H1 (cell line): ENCODE measurements around the gene DNAJC27. TPM values are rescaled to one million over a fixed set of nuclear protein-coding genes. Genes with fewer than 3 reads are reported as not detected.

Experiments used
- CTCF ChIA-PET: fragments of 300-600 bp; sonication (Branson Sonifier 250); formaldehyde crosslinking; loops from one replicate; lab custom pipeline; 2021; ENCODE audit not compliant: partially characterized antibody; lab: Charles Lee
- POLR2A ChIA-PET: fragments of 300-600 bp; sonication (Branson Sonifier 250); formaldehyde crosslinking; loops from one replicate; lab custom pipeline; 2021; ENCODE audit warnings: inconsistent platforms; ENCODE audit not compliant: partially characterized antibody; lab: Charles Lee
- DNase-seq, 2 experiments: peaks; one replicate each; pipeline versions ENCODE4 v3.0.0 to v3.0.0-alpha.2; 2010 to 2022; ENCODE audit warnings: low spot score in 2 of 2, low read depth in 1 of 2, mixed read lengths in 1 of 2
- FAIRE-seq: peaks from 2 replicates; lab custom pipeline; 2011; peaks lifted over from hg19 to GRCh38; lab: Jason Lieb, UNC
- H2AFZ ChIP-seq: 2 replicates; pipeline ENCODE4 v1.8.1; 2012; ENCODE audit warnings: low read length, inconsistent platforms
- H2AK5ac ChIP-seq: 2 replicates; pipeline ENCODE4 v1.6.1; 2013; ENCODE audit warnings: low read depth, low read length
- H2BK120ac ChIP-seq: replicated peaks from 2 replicates; pipeline ENCODE3; 2013; ENCODE audit warnings: low read depth, low read length, inconsistent platforms
- H2BK12ac ChIP-seq: 2 replicates; pipeline ENCODE4 v1.6.1; 2013; ENCODE audit warnings: low read depth, low read length
- H2BK15ac ChIP-seq: 2 replicates; pipeline ENCODE4 v1.6.1; 2013; ENCODE audit warnings: low read length
- H2BK20ac ChIP-seq: 2 replicates; pipeline ENCODE4 v1.6.1; 2013; ENCODE audit warnings: low read length
- H2BK5ac ChIP-seq: 2 replicates; pipeline ENCODE4 v1.6.1; 2013; ENCODE audit warnings: low read depth, low read length
- H3K14ac ChIP-seq: 2 replicates; pipeline ENCODE4 v1.6.1; 2013; ENCODE audit warnings: inconsistent platforms; ENCODE audit not compliant: insufficient read length
- H3K18ac ChIP-seq: 2 replicates; pipeline ENCODE4 v1.6.1; 2013; ENCODE audit warnings: low read length; ENCODE audit errors: extremely low read depth
- H3K23ac ChIP-seq: 2 replicates; pipeline ENCODE4 v1.6.1; 2013; ENCODE audit warnings: inconsistent platforms; ENCODE audit not compliant: insufficient read length
- H3K23me2 ChIP-seq: 2 replicates; pipeline ENCODE4 v1.6.1; 2013; ENCODE audit warnings: low read depth, low read length
- H3K27ac ChIP-seq: 2 replicates; pipeline ENCODE4 v1.6.1; 2011; ENCODE audit warnings: low read depth, low read length, inconsistent platforms
- H3K27me3 ChIP-seq, 4 experiments: replicated peaks in 1 of 4; 1 replicate in 1 of 4; 2 replicates in 3 of 4; pipeline versions ENCODE4 v1.6.1 to v1.8.1; 2011 to 2013; ENCODE audit warnings: low read length in 3 of 4, mild to moderate bottlenecking in 3 of 4, inconsistent platforms in 2 of 4, mixed read lengths in 2 of 4, moderate library complexity in 1 of 4; ENCODE audit not compliant: control insufficient read depth in 3 of 4, insufficient read depth in 3 of 4; ENCODE audit errors: extremely low read depth in 1 of 4
- H3K36me3 ChIP-seq, 4 experiments: 2 replicates each; pipeline versions ENCODE4 v1.6.1 to v1.8.1; 2011 to 2013; ENCODE audit warnings: mild to moderate bottlenecking in 4 of 4, low read length in 3 of 4, moderate library complexity in 2 of 4, control low read depth in 1 of 4, inconsistent platforms in 1 of 4; ENCODE audit not compliant: insufficient read depth in 4 of 4, control insufficient read depth in 2 of 4
- H3K4ac ChIP-seq: replicated peaks from 2 replicates; pipeline ENCODE3; 2013; ENCODE audit warnings: low read length, low read depth, mixed read lengths, inconsistent platforms; ENCODE audit not compliant: insufficient read length
- H3K4me1 ChIP-seq, 4 experiments: replicated peaks in 1 of 4; 1 replicate in 1 of 4; 2 replicates in 3 of 4; pipeline versions ENCODE4 v1.6.1 to v1.8.1; 2011 to 2013; ENCODE audit warnings: low read length in 3 of 4, inconsistent platforms in 2 of 4, mixed read lengths in 1 of 4; ENCODE audit not compliant: insufficient read depth in 4 of 4, control insufficient read depth in 3 of 4
- H3K4me2 ChIP-seq, 2 experiments: 2 replicates each; pipeline versions ENCODE4 v1.6.1 to v1.8.1; 2011 to 2013; ENCODE audit warnings: low read depth in 2 of 2, low read length in 2 of 2, control low read depth in 1 of 2, inconsistent platforms in 1 of 2, mild to moderate bottlenecking in 1 of 2; ENCODE audit not compliant: insufficient read depth in 1 of 2
- H3K4me3 ChIP-seq, 4 experiments: fragments of 200-600, 300-600 bp in 1 of 4; sonication (generic), shearing (Covaris generic), sonication (Bioruptor Twin) in 1 of 4; 2 replicates each; pipeline versions ENCODE4 v1.5.1 to v1.8.1; 2011 to 2016; ENCODE audit warnings: low read length in 4 of 4, low read depth in 3 of 4, control low read depth in 2 of 4, inconsistent platforms in 2 of 4, mild to moderate bottlenecking in 2 of 4, mixed read lengths in 1 of 4, moderate library complexity in 1 of 4; ENCODE audit not compliant: insufficient read depth in 2 of 4; ENCODE audit errors: extremely low read depth in 1 of 4
- H3K56ac ChIP-seq: replicated peaks from 2 replicates; pipeline ENCODE3; 2013; ENCODE audit warnings: low read depth, mild to moderate bottlenecking, mixed read lengths, low read length, inconsistent platforms; ENCODE audit not compliant: insufficient read length
- H3K79me1 ChIP-seq: 2 replicates; pipeline ENCODE4 v1.6.1; 2013; ENCODE audit warnings: low read depth, low read length, control low read depth
- H3K79me2 ChIP-seq, 2 experiments: 2 replicates each; pipeline versions ENCODE4 v1.6.1 to v1.8.1; 2012 to 2013; ENCODE audit warnings: low read length in 2 of 2, mild to moderate bottlenecking in 2 of 2, inconsistent platforms in 1 of 2; ENCODE audit not compliant: insufficient read depth in 2 of 2, control insufficient read depth in 1 of 2
- H3K9ac ChIP-seq, 4 experiments: replicated peaks in 1 of 4; 1 replicate in 1 of 4; 2 replicates in 3 of 4; pipeline versions ENCODE4 v1.6.1 to v1.8.1; 2011 to 2013; ENCODE audit warnings: low read depth in 3 of 4, low read length in 3 of 4, control low read depth in 2 of 4, mild to moderate bottlenecking in 2 of 4, moderate library complexity in 2 of 4, inconsistent platforms in 1 of 4; ENCODE audit errors: extremely low read depth in 1 of 4
- H3K9me3 ChIP-seq, 2 experiments: 2 replicates each; pipeline versions ENCODE4 v1.6.1 to v1.8.1; 2012 to 2013; ENCODE audit warnings: mild to moderate bottlenecking in 2 of 2, moderate library complexity in 2 of 2, control low read depth in 1 of 2, inconsistent platforms in 1 of 2, low read depth in 1 of 2, low read length in 1 of 2, mixed read lengths in 1 of 2; ENCODE audit not compliant: insufficient read depth in 2 of 2
- H4K20me1 ChIP-seq, 2 experiments: replicated peaks in 1 of 2; 2 replicates each; pipeline versions ENCODE3 to v1.8.1; 2011 to 2013; ENCODE audit warnings: inconsistent platforms in 2 of 2, low read length in 2 of 2, mild to moderate bottlenecking in 1 of 2; ENCODE audit not compliant: insufficient read depth in 2 of 2, control insufficient read depth in 1 of 2
- H4K5ac ChIP-seq: 2 replicates; pipeline ENCODE4 v1.6.1; 2013; ENCODE audit warnings: low read length, low read depth, mixed read lengths, inconsistent platforms; ENCODE audit not compliant: insufficient read length
- H4K8ac ChIP-seq: 2 replicates; pipeline ENCODE4 v1.8.0; 2013; ENCODE audit warnings: mild to moderate bottlenecking, moderate library complexity, low read length, inconsistent platforms; ENCODE audit not compliant: insufficient read depth; ENCODE audit errors: extremely low read depth
- H4K91ac ChIP-seq: replicated peaks from 2 replicates; pipeline ENCODE3; 2013; ENCODE audit warnings: low read length, mixed read lengths, inconsistent platforms; ENCODE audit not compliant: insufficient read length
- BCL11A ChIP-seq, 2 experiments: IDR thresholded peaks; one replicate each; pipeline ENCODE4 v1.6.1; 2011; ENCODE audit warnings: low read depth in 2 of 2, low read length in 2 of 2, mild to moderate bottlenecking in 2 of 2
- CEBPB ChIP-seq: IDR thresholded peaks from 2 replicates; pipeline ENCODE4 v1.6.1; 2012; ENCODE audit warnings: low read depth, low read length
- CREB1 ChIP-seq: IDR thresholded peaks from 2 replicates; pipeline ENCODE4 v1.6.1; 2012; ENCODE audit warnings: inconsistent platforms
- EZH2 ChIP-seq: fragments of 200-600 bp; sonication (generic); IDR thresholded peaks from 2 replicates; pipeline ENCODE4 v1.7.1; 2012; ENCODE audit warnings: low read depth, mild to moderate bottlenecking, moderate library complexity, low read length, inconsistent platforms; ENCODE audit not compliant: severe bottlenecking
- GABPA ChIP-seq: IDR thresholded peaks from 2 replicates; pipeline ENCODE4 v1.6.1; 2011; ENCODE audit warnings: mild to moderate bottlenecking, low read length, moderate library complexity, borderline replicate concordance; ENCODE audit not compliant: insufficient read depth
- GTF2F1 ChIP-seq: IDR thresholded peaks from 2 replicates; pipeline ENCODE4 v1.6.1; 2012; ENCODE audit warnings: low read depth, low read length, improper control_type of control experiment, borderline replicate concordance
- HDAC6 ChIP-seq: IDR thresholded peaks from one replicate; pipeline ENCODE4 v1.7.1; 2012; ENCODE audit warnings: low read depth, mild to moderate bottlenecking, inconsistent platforms, low read length, moderate library complexity
- SUZ12 ChIP-seq: fragments of 200-600 bp; sonication (generic); IDR thresholded peaks from 2 replicates; pipeline ENCODE4 v1.6.1; 2012; ENCODE audit warnings: mild to moderate bottlenecking, inconsistent platforms, low read length, moderate library complexity, mixed read lengths
- TEAD4 ChIP-seq: IDR thresholded peaks from 2 replicates; pipeline ENCODE4 v1.6.1; 2012; ENCODE audit warnings: low read depth, low read length, inconsistent platforms, mixed read lengths
- WGBS, 2 experiments: shearing (Covaris generic) in 1 of 2; methylation state at CpG; one replicate each; pipeline versions ENCODE4 v1.1.6 to v1.1.7; 2013 to 2015; ENCODE audit warnings: low lambda C conversion rate in 2 of 2, mixed read lengths in 2 of 2, inconsistent platforms in 1 of 2, low coverage in 1 of 2, missing lambda C conversion rate in 1 of 2; ENCODE audit not compliant: insufficient replicate concordance in 2 of 2, insufficient coverage in 1 of 2, insufficient read length in 1 of 2; ENCODE audit errors: extremely low coverage in 1 of 2, missing lambda C conversion rate in 1 of 2; 5-methylcytosine and 5-hydroxymethylcytosine counted together
- long read RNA-seq, 2 experiments: library from RNA in 1 of 2; library from capped mRNA in 1 of 2; stranded (forward); transcript quantifications; one replicate each; pipeline ENCODE4 v2.0.0, GENCODE V29; 2021; ENCODE audit warnings: inconsistent platforms in 1 of 2
- polyA minus RNA-seq, 3 experiments: library from RNA; depleted of rRNA, polyadenylated mRNA; stranded (reverse); fragments of >200 nt; gene quantifications; 1 replicate in 2 of 3; 2 replicates in 1 of 3; pipeline ENCODE4 v1.2.3, GENCODE V29; 2011
- polyA plus RNA-seq, 7 experiments: library from polyadenylated mRNA; depleted of rRNA in 3 of 7; stranded (reverse) in 5 of 7; unstranded in 2 of 7; fragments of >200 nt in 5 of 7; fragments of 200-250 nt in 2 of 7; gene quantifications; 1 replicate in 5 of 7; 2 replicates in 1 of 7; 4 replicates in 1 of 7; pipeline versions ENCODE4 v1.2.1 to v1.2.3, GENCODE V29; 2011 to 2013; ENCODE audit warnings: missing spikeins in 2 of 7, mixed read lengths in 2 of 7
- total RNA-seq: library from RNA; stranded (reverse); fragmentation: NEBNext Ultra II Directional; extraction: Animal tissue kit (Norgen Biotek cat#: 25700); gene quantifications from 2 replicates; pipeline ENCODE4 v1.2.1, GENCODE V29; 2021

The DNAJC27 gene
- 3.7 and 4.5 TPM in 2 replicates for total RNA-seq
- polyA plus RNA-seq (2011; rRNA removed): 1.4 and 1.5 TPM in 2 replicates
- 2.6 TPM for polyA plus RNA-seq (2011; cell fraction: cytosol; rRNA removed)
- 2.0 TPM for polyA plus RNA-seq (2011; cell fraction: nucleus; rRNA removed)
- polyA plus RNA-seq (2012, experiment 1 of 2): 1.7 to 2.8 TPM (median 2.0 TPM) in 4 replicates
- 0.68 TPM for polyA plus RNA-seq (2012, experiment 2 of 2)
- polyA plus RNA-seq (2013, experiment 1 of 2): 2.7 TPM
- polyA plus RNA-seq (2013, experiment 2 of 2): 2.5 TPM
- polyA minus RNA-seq (2011; rRNA and poly(A)+ RNA removed): 3.1 and 4.4 TPM in 2 replicates
- polyA minus RNA-seq (2011; cell fraction: cytosol; rRNA and poly(A)+ RNA removed): 0.73 TPM
- 3.3 TPM for polyA minus RNA-seq (2011; cell fraction: nucleus; rRNA and poly(A)+ RNA removed)
- long read RNA-seq, experiment 1, partial matches to known transcripts: 0 of 3 reads
- long read RNA-seq, experiment 1, other reads (novel, unspliced or antisense): 3 of 3 reads
- long read RNA-seq, experiment 2, full-length matches to known transcripts: 1 of 1 reads
- long read RNA-seq, experiment 2, partial matches to known transcripts: 0 of 1 reads
- long read RNA-seq, experiment 2, other reads (novel, unspliced or antisense): 0 of 1 reads

- peak within 1 kb of the TSS; percentile 98 for H3K56ac ChIP-seq
- H3K9ac ChIP-seq: peak within 1 kb of the TSS; percentile 80 to 96 (median 93)
- H3K14ac ChIP-seq: peak within 1 kb of the TSS; percentile 94
- H3K4me1 ChIP-seq: no peaks in the 10 kb centered on the region
- DNase-seq (peak; percentile 93 to 99), FAIRE-seq (no peak)
- peak within 1 kb of the TSS; percentile 98 for H2BK120ac ChIP-seq
- H2BK20ac ChIP-seq: no peak within 1 kb of the TSS
- WGBS, 2 experiments: 2% methylated on average over 66 of the region's 72 CpGs; no CpG with 5 or more reads in 1 of the 2 experiments
- peak within 1 kb of the TSS; percentile 91 for H2AFZ ChIP-seq
- H2BK5ac ChIP-seq: peak within 1 kb of the TSS; percentile 99
- no peak within 1 kb of the TSS for H2AK5ac ChIP-seq
- no peaks in the 10 kb centered on the region for H4K20me1 ChIP-seq
- H3K79me2 ChIP-seq: peaks cover 0 to 6% of the 10 kb centered on the region in 2 experiments; a peak in 1 of 4 replicates
- H3K23me2 ChIP-seq: peaks cover 10% of the 10 kb centered on the region
- H3K27me3 ChIP-seq: no peaks in the 10 kb centered on the region
- H3K9me3 ChIP-seq: no peaks in the 10 kb centered on the region
- peaks cover 0 to 6% (median under 1%) of the 10 kb centered on the region in 4 experiments; a peak in 3 of 8 replicates for H3K36me3 ChIP-seq
- peak within 1 kb of the TSS; percentile 94 for H3K27ac ChIP-seq
- peak within 1 kb of the TSS; percentile 98 for H4K8ac ChIP-seq
- H3K4me2 ChIP-seq: peak within 1 kb of the TSS; percentile 87 to 98
- peak within 1 kb of the TSS; percentile 88 to 96 (median 92) for H3K4me3 ChIP-seq
- no peak within 1 kb of the TSS for H3K23ac ChIP-seq
- ChIA-PET CTCF (interaction anchor here (1.4 to 8.8 kb wide), 3 partner anchors 159 to 224 kb away, joined by 3 to 176 read pairs (median 44); no protein-coding TSS in a partner anchor), POLR2A (interaction anchor here (0.6 to 2.1 kb wide), 5 partner anchors 69 to 424 kb away, joined by 3 to 11 read pairs (median 3); no protein-coding TSS in a partner anchor)
- no peak within 1 kb of the TSS for H2BK15ac ChIP-seq
- H3K4ac ChIP-seq: peak within 1 kb of the TSS; percentile 99
- H4K91ac ChIP-seq: peak within 1 kb of the TSS; percentile 99
- H3K79me1 ChIP-seq: no peaks in the 10 kb centered on the region
- H4K5ac ChIP-seq: peak within 1 kb of the TSS; percentile 100
- H2BK12ac ChIP-seq: peak within 1 kb of the TSS; percentile 93
- peak within 1 kb of the TSS; percentile 99 for H3K18ac ChIP-seq
- TF ChIP-seq TEAD4: no peak
- no peak for TF ChIP-seq GTF2F1
- TF ChIP-seq CREB1: peak; percentile 95
- no peak for TF ChIP-seq GABPA
- TF ChIP-seq BCL11A (IDR thresholded peaks at IDR 0.05; ENCODE audit: low read depth in 2 of 2, low read length in 2 of 2): no peak
- no peak for TF ChIP-seq EZH2
- no peak for TF ChIP-seq CEBPB
- TF ChIP-seq HDAC6: no peak
- TF ChIP-seq SUZ12: no peak
Observed at GRCh38 chr2:24971536-24972314, at the start of gene DNAJC27. Gene DNAJC27 (minus strand): TSS chr2:24971955. CDS start chr2:24971904, 51 bp downstream.
